ENCODE data around the gene SLC17A4. TPM values are rescaled to one million over a fixed set of nuclear protein-coding genes. Genes with fewer than 3 reads are reported as not detected.

Gene SLC17A4
- 10 to 100 TPM in 1 of 5 donors, 1 to 10 TPM in 1, under 1 TPM in 1, not detected in 2; 0.58 to 12.7 (median 1.5) TPM for total RNA-seq
- not detected for polyA plus RNA-seq
- long read RNA-seq, donor 1 = 0 reads
- long read RNA-seq, donor 2 = 0 reads
- long read RNA-seq, donor 3 = 0 reads
- long read RNA-seq, donor 4 = 0 reads
- long read RNA-seq, donor 5 = 0 reads
- long read RNA-seq, donor 6 = 0 reads
- long read RNA-seq, donor 7 = 0 reads
- long read RNA-seq, donor 8 = 0 reads
- long read RNA-seq, donor 9 = 0 reads
- long read RNA-seq, donor 10 = 0 reads

GRCh38 chr6:25754535-25754934, at the start of gene SLC17A4:
Gene SLC17A4, plus strand, starts transcription at chr6:25754742. Its CDS starts 7,221 bp downstream, at chr6:25761963.
- Histone ChIP-seq H3K4me1 (no peaks in the 10 kb centered on the region), H3K9me3 (no peaks in the 10 kb centered on the region), H3K4me3 (no peak within 1 kb of the TSS), H3K36me3 (no peaks in the 10 kb centered on the region), H3K27ac (no peak within 1 kb of the TSS), H3K27me3 (no peaks in the 10 kb centered on the region)
- TF ChIP-seq CTCF (IDR thresholded peaks at IDR 0.05) (no peak), EP300 (IDR thresholded peaks at IDR 0.05) (no peak), POLR2A (IDR thresholded peaks at IDR 0.05) (no peak), POLR2AphosphoS5 (IDR thresholded peaks at IDR 0.05) (no peak)
- no peak for DNase-seq
- intact Hi-C loops (cut with DNase I; ENCODE audit: low total_unique reads) = no loop called here

GRCh38 chr6:25706314-25707014, 48.1 kb upstream of the SLC17A4 start:
- H3K27ac ChIP-seq = no peak overlapping the region
- 74 to 88% (median 83%) methylated on average over 6 of the region's 6 CpGs for WGBS, 5 donors
- intact Hi-C loops (cut with DNase I; ENCODE audit: low total_unique reads) = no loop called here
- no peaks in the 10 kb centered on the region for H3K27me3 ChIP-seq
- DNase-seq = peak; percentile 34 to 35
- no peaks in the 10 kb centered on the region for H3K9me3 ChIP-seq
- H3K4me1 ChIP-seq = no peaks in the 10 kb centered on the region
- no peak overlapping the region for H3K4me3 ChIP-seq
- TF ChIP-seq POLR2A (IDR thresholded peaks at IDR 0.05) = no peak
- no peak for TF ChIP-seq POLR2AphosphoS5 (IDR thresholded peaks at IDR 0.05)
- no peak for TF ChIP-seq EP300 (IDR thresholded peaks at IDR 0.05)
- no peak for TF ChIP-seq CTCF (IDR thresholded peaks at IDR 0.05)
- no peaks in the 10 kb centered on the region for H3K36me3 ChIP-seq

- intact Hi-C loops (cut with DNase I; ENCODE audit: low total_unique reads) = no loop called here
- H3K36me3 ChIP-seq = no peaks in the 10 kb centered on the region
- no peaks in the 10 kb centered on the region for H3K4me1 ChIP-seq
- 87 to 94% (median 92%) methylated on average over 10 of the region's 10 CpGs for WGBS, 5 donors
- no peaks in the 10 kb centered on the region for H3K27me3 ChIP-seq
- no peaks in the 10 kb centered on the region for H3K9me3 ChIP-seq
- TF ChIP-seq CTCF (IDR thresholded peaks at IDR 0.05) (no peak), POLR2A (IDR thresholded peaks at IDR 0.05) (no peak), EP300 (IDR thresholded peaks at IDR 0.05) (no peak)
- H3K27ac ChIP-seq = no peak overlapping the region
- DNase-seq = no peak
- no peak overlapping the region for H3K4me3 ChIP-seq
Observed at GRCh38 chr6:25709761-25710160, 44.8 kb upstream of the SLC17A4 start.

GRCh38 chr6:25710287-25710686, 44.3 kb upstream of the SLC17A4 start:
- no peak for DNase-seq
- WGBS, 5 donors = 54 to 85% (median 68%) methylated on average over 14 of the region's 14 CpGs
- Histone ChIP-seq H3K36me3 (no peaks in the 10 kb centered on the region), H3K4me3 (no peak overlapping the region), H3K4me1 (no peaks in the 10 kb centered on the region), H3K27me3 (no peaks in the 10 kb centered on the region), H3K9me3 (no peaks in the 10 kb centered on the region), H3K27ac (no peak overlapping the region)
- TF ChIP-seq POLR2A (IDR thresholded peaks at IDR 0.05) (no peak), EP300 (IDR thresholded peaks at IDR 0.05) (no peak), CTCF (IDR thresholded peaks at IDR 0.05) (no peak), POLR2AphosphoS5 (IDR thresholded peaks at IDR 0.05) (no peak)
- intact Hi-C loops (cut with DNase I; ENCODE audit: low total_unique reads) = no loop called here

Data from stomach (tissue), 19 donors.